Vagina (tissue), 2 donors: Measurements from ENCODE around the gene B4GALT3.
A peak's percentile ranks its signal among the peaks of the same experiment; 100 is the strongest.

ENCODE experiments used
- POLR2A ChIP-seq, 2 donors: fragments of 450-650 bp; IDR thresholded peaks; one replicate each; pipeline ENCODE4 v1.6.1; 2017; ENCODE audit warnings: antibody characterized with exemption in 2 of 2, mild to moderate bottlenecking in 2 of 2, moderate library complexity in 2 of 2
- POLR2AphosphoS5 ChIP-seq, 2 donors: sonication (generic); formaldehyde crosslinking; IDR thresholded peaks; one replicate each; pipeline ENCODE4 v1.9.0; 2017; ENCODE audit warnings: antibody characterized with exemption in 2 of 2, mild to moderate bottlenecking in 2 of 2, low read depth in 1 of 2; ENCODE audit not compliant: insufficient read depth in 1 of 2
- TF ChIP-seq, protein P1 (sequence below), 3 experiments: fragments of 450-650 bp in 2 of 3; fragments of 200-600 bp in 1 of 3; sonication (generic) in 1 of 3; IDR thresholded peaks; one replicate each; pipeline ENCODE4 v1.5.1; 2017 to 2019; ENCODE audit warnings: antibody characterized with exemption in 3 of 3, mild to moderate bottlenecking in 2 of 3, moderate library complexity in 2 of 3

DNA sequence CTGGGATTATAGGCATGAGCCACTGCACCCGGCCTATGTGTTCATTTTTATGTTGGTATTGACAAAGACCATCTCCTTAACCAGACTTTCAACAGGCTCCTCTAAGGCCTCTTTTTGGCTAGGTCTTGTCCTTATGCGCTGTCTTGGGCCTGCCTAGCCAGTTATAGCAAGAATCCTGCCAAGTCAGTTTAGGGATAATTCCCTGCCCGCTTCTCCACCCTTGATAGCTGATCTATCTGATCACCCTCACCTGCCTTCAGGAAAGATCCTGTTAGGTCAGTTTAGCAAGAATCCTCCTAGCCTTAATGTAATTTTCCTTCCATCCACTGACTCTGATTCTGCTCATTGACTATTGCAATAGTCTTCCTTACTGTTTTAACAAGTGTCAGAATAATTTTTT lies 2.4 kb upstream of the B4GALT3 start:
- TF ChIP-seq, protein P1, sequence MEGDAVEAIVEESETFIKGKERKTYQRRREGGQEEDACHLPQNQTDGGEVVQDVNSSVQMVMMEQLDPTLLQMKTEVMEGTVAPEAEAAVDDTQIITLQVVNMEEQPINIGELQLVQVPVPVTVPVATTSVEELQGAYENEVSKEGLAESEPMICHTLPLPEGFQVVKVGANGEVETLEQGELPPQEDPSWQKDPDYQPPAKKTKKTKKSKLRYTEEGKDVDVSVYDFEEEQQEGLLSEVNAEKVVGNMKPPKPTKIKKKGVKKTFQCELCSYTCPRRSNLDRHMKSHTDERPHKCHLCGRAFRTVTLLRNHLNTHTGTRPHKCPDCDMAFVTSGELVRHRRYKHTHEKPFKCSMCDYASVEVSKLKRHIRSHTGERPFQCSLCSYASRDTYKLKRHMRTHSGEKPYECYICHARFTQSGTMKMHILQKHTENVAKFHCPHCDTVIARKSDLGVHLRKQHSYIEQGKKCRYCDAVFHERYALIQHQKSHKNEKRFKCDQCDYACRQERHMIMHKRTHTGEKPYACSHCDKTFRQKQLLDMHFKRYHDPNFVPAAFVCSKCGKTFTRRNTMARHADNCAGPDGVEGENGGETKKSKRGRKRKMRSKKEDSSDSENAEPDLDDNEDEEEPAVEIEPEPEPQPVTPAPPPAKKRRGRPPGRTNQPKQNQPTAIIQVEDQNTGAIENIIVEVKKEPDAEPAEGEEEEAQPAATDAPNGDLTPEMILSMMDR (IDR thresholded peaks at IDR 0.05) = no peak
- TF ChIP-seq POLR2A (IDR thresholded peaks at IDR 0.05) = no peak
- peak in 1 of 2 donors; percentile 81 for TF ChIP-seq POLR2AphosphoS5 (IDR thresholded peaks at IDR 0.05; ENCODE audit: insufficient read depth in 1 of 2, low read depth in 1 of 2)
